ENCODE results near the gene CADM1.

Gene CADM1

GRCh38 chr11:115527534-115528125 lies 23.4 kb upstream of the CADM1 start:
- no peak overlapping the region for H3K27ac Mint-ChIP-seq
- H3K9me3 Mint-ChIP-seq = no peaks in the 10 kb centered on the region
- no peak for DNase-seq (ENCODE audit: low spot score)
- H3K4me3 Mint-ChIP-seq = no peak overlapping the region
- no peaks in the 10 kb centered on the region for H3K4me1 Mint-ChIP-seq (ENCODE audit: low read depth)
- no peaks in the 10 kb centered on the region for H3K36me3 Mint-ChIP-seq (ENCODE audit: low read depth)
- H3K27me3 Mint-ChIP-seq (ENCODE audit: low read depth) = no peaks in the 10 kb centered on the region

- H3K27me3 Mint-ChIP-seq (ENCODE audit: low read depth) = no peaks in the 10 kb centered on the region
- H3K4me3 Mint-ChIP-seq = no peak overlapping the region
- no peaks in the 10 kb centered on the region for H3K9me3 Mint-ChIP-seq
- H3K27ac Mint-ChIP-seq = no peak overlapping the region
- H3K4me1 Mint-ChIP-seq (ENCODE audit: low read depth) = no peaks in the 10 kb centered on the region
- no peaks in the 10 kb centered on the region for H3K36me3 Mint-ChIP-seq (ENCODE audit: low read depth)
- no peak for DNase-seq (ENCODE audit: low spot score)
These were observed 21.4 kb upstream of the CADM1 start for GRCh38 chr11:115525531-115526006.

- Mint-ChIP-seq H3K27me3 (ENCODE audit: low read depth) (no peaks in the 10 kb centered on the region), H3K4me1 (ENCODE audit: low read depth) (no peaks in the 10 kb centered on the region), H3K9me3 (no peaks in the 10 kb centered on the region), H3K4me3 (no peak overlapping the region), H3K27ac (no peak overlapping the region), H3K36me3 (ENCODE audit: low read depth) (no peaks in the 10 kb centered on the region)
- no peak for DNase-seq (ENCODE audit: low spot score)
These were observed 20.4 kb upstream of the CADM1 start for GRCh38 chr11:115524572-115524971.

- H3K36me3 Mint-ChIP-seq (ENCODE audit: low read depth) = no peaks in the 10 kb centered on the region
- no peaks in the 10 kb centered on the region for H3K27me3 Mint-ChIP-seq (ENCODE audit: low read depth)
- H3K4me3 Mint-ChIP-seq = no peak overlapping the region
- H3K27ac Mint-ChIP-seq = no peak overlapping the region
- H3K9me3 Mint-ChIP-seq = no peaks in the 10 kb centered on the region
- no peak for DNase-seq (ENCODE audit: low spot score)
- no peaks in the 10 kb centered on the region for H3K4me1 Mint-ChIP-seq (ENCODE audit: low read depth)
These were observed 19.6 kb upstream of the CADM1 start for GRCh38 chr11:115523727-115524399.

GRCh38 chr11:115522302-115522701 lies 18.1 kb upstream of the CADM1 start:
- no peak overlapping the region for H3K27ac Mint-ChIP-seq
- no peaks in the 10 kb centered on the region for H3K9me3 Mint-ChIP-seq
- DNase-seq (ENCODE audit: low spot score) = no peak
- H3K4me1 Mint-ChIP-seq (ENCODE audit: low read depth) = no peaks in the 10 kb centered on the region
- H3K36me3 Mint-ChIP-seq (ENCODE audit: low read depth) = no peaks in the 10 kb centered on the region
- H3K27me3 Mint-ChIP-seq (ENCODE audit: low read depth) = no peaks in the 10 kb centered on the region
- H3K4me3 Mint-ChIP-seq = no peak overlapping the region

- H3K9me3 Mint-ChIP-seq = no peaks in the 10 kb centered on the region
- no peaks in the 10 kb centered on the region for H3K4me1 Mint-ChIP-seq (ENCODE audit: low read depth)
- no peak for DNase-seq (ENCODE audit: low spot score)
- peaks cover under 1% of the 10 kb centered on the region for H3K27me3 Mint-ChIP-seq (ENCODE audit: low read depth)
- no peaks in the 10 kb centered on the region for H3K36me3 Mint-ChIP-seq (ENCODE audit: low read depth)
- no peak overlapping the region for H3K4me3 Mint-ChIP-seq
- H3K27ac Mint-ChIP-seq = no peak overlapping the region
These were observed 17.6 kb upstream of the CADM1 start for GRCh38 chr11:115521825-115522224.

GRCh38 chr11:115518983-115519628 lies 14.9 kb upstream of the CADM1 start:
- Mint-ChIP-seq H3K4me3 (no peak overlapping the region), H3K36me3 (ENCODE audit: low read depth) (no peaks in the 10 kb centered on the region), H3K27ac (no peak overlapping the region), H3K27me3 (ENCODE audit: low read depth) (peaks cover 3% of the 10 kb centered on the region), H3K4me1 (ENCODE audit: low read depth) (no peaks in the 10 kb centered on the region), H3K9me3 (no peaks in the 10 kb centered on the region)
- no peak for DNase-seq (ENCODE audit: low spot score)

- Mint-ChIP-seq H3K27me3 (ENCODE audit: low read depth) (peaks cover 3% of the 10 kb centered on the region), H3K27ac (no peak overlapping the region), H3K4me3 (no peak overlapping the region), H3K4me1 (ENCODE audit: low read depth) (no peaks in the 10 kb centered on the region), H3K36me3 (ENCODE audit: low read depth) (no peaks in the 10 kb centered on the region), H3K9me3 (no peaks in the 10 kb centered on the region)
- no peak for DNase-seq (ENCODE audit: low spot score)
These were observed 11.6 kb upstream of the CADM1 start for GRCh38 chr11:115515647-115516395.

- H3K27ac Mint-ChIP-seq = no peak overlapping the region
- H3K36me3 Mint-ChIP-seq (ENCODE audit: low read depth) = no peaks in the 10 kb centered on the region
- no peak overlapping the region for H3K4me3 Mint-ChIP-seq
- H3K9me3 Mint-ChIP-seq = no peaks in the 10 kb centered on the region
- DNase-seq (ENCODE audit: low spot score) = no peak
- H3K4me1 Mint-ChIP-seq (ENCODE audit: low read depth) = peaks cover 5% of the 10 kb centered on the region
- peaks cover 44% of the 10 kb centered on the region for H3K27me3 Mint-ChIP-seq (ENCODE audit: low read depth)
These were observed 2.9 kb upstream of the CADM1 start for GRCh38 chr11:115506954-115507675.

- Mint-ChIP-seq H3K27me3 (ENCODE audit: low read depth) (peaks cover 42% of the 10 kb centered on the region), H3K36me3 (ENCODE audit: low read depth) (no peaks in the 10 kb centered on the region), H3K27ac (no peak overlapping the region), H3K4me1 (ENCODE audit: low read depth) (peaks cover 5% of the 10 kb centered on the region), H3K9me3 (no peaks in the 10 kb centered on the region), H3K4me3 (peak overlapping the region; percentile 22)
- DNase-seq (ENCODE audit: low spot score) = no peak
These were observed 960 bp upstream of the CADM1 start for GRCh38 chr11:115505175-115505574.

GRCh38 chr11:115503886-115504275 lies 334 bp downstream of the CADM1 start:
- no peaks in the 10 kb centered on the region for H3K9me3 Mint-ChIP-seq
- H3K4me3 Mint-ChIP-seq = peak overlapping the region; percentile 59
- peaks cover 5% of the 10 kb centered on the region for H3K4me1 Mint-ChIP-seq (ENCODE audit: low read depth)
- no peak overlapping the region for H3K27ac Mint-ChIP-seq
- H3K27me3 Mint-ChIP-seq (ENCODE audit: low read depth) = peaks cover 39% of the 10 kb centered on the region
- no peaks in the 10 kb centered on the region for H3K36me3 Mint-ChIP-seq (ENCODE audit: low read depth)
- no peak for DNase-seq (ENCODE audit: low spot score)

- Mint-ChIP-seq H3K27me3 (ENCODE audit: low read depth) (peaks cover 42% of the 10 kb centered on the region), H3K4me1 (ENCODE audit: low read depth) (peaks cover 5% of the 10 kb centered on the region), H3K9me3 (no peaks in the 10 kb centered on the region), H3K4me3 (peak overlapping the region; percentile 59), H3K27ac (no peak overlapping the region), H3K36me3 (ENCODE audit: low read depth) (no peaks in the 10 kb centered on the region)
- peak; percentile 17 for DNase-seq (ENCODE audit: low spot score)
These were observed 931 bp downstream of the CADM1 start for GRCh38 chr11:115503083-115503885.

GRCh38 chr11:115502636-115503082 lies 1.6 kb downstream of the CADM1 start:
- Mint-ChIP-seq H3K4me3 (no peak overlapping the region), H3K9me3 (no peaks in the 10 kb centered on the region), H3K36me3 (ENCODE audit: low read depth) (no peaks in the 10 kb centered on the region), H3K27ac (no peak overlapping the region), H3K4me1 (ENCODE audit: low read depth) (peaks cover 5% of the 10 kb centered on the region), H3K27me3 (ENCODE audit: low read depth) (peaks cover 44% of the 10 kb centered on the region)
- DNase-seq (ENCODE audit: low spot score) = no peak

Measured in T-helper 2 cell treated with Interferon-gamma antibody and Interleukin-4, amounts not matched to agents 5 μg/mL and 100 μg/mL, for 36 hours (primary cell).